Measurements from ENCODE around the gene SF3B3.
"Not testable (repeated sequence)": the region's sequence is repeated elsewhere in the genome, so short reads cannot be mapped to it uniquely, and the experiment has no call there.

Gene SF3B3

DNA sequence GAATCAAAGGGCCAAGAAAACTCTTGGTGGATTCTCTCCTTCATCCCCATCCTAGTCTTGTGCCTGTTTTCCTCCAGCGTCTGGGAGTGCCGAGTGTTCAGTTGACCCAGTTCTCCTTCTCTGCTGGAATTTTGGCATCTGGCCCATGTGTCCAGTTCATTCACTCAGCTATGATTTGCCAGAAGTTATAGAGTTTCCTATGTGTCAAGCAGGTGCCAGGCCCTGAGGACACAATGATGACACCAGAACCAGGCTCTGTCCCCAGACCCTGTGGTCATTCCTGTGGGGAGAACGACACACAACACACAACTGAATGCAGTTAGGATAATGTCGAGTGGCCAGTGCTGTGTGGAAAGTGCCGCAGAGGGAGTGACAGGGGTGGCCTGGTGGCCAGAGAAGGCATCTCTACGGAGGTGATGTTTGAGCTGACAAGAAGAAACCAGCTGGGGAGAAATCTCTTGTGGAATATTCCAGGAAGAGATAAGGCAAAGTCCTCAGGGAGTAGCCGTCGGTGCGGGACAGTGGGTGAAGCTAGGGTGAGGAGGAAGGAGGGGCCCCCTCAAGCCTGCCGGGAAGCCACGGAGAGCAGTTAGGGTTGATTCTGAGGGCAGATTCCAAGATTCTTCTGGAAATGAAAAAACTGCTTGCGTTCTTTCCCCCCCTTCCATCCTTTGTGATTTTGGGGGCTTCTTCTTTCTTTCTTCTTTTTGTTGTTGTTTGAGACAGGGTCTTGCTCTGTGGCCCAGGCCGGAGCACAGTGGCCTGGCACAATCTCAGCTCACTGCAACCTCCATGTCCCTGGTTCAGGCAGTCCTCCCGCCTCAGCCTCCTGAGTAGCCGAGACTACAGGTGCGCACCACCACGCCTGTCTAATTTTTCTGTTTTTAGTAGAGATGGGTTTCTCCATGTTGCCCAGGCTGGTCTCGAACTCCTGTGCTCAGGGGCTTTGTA lies 86.9 kb downstream of the SF3B3 start:
- in situ Hi-C loops (cut with MboI; ENCODE audit: low sequenced_read_pairs) = no loop called here

DNA sequence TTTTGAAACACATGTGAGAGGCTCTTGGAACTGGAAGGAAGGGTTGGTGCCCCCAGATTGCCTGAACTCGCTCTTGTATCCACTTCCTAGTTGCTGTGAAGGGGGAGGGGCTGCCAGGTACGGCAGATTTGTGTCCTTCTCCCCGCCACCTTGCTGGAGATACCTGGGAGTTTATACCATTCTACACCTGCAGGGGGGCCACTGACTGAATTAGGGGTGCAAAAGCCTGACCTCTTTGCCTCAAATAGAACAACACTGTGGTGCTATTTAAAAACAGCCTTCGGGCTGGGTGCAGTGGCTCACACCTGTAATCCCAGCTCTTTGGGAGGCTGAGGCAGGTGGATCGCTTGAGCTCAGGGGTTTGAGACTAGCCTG lies 87.6 kb downstream of the SF3B3 start:
- in situ Hi-C loops (cut with MboI; ENCODE audit: low sequenced_read_pairs) = no loop called here

DNA sequence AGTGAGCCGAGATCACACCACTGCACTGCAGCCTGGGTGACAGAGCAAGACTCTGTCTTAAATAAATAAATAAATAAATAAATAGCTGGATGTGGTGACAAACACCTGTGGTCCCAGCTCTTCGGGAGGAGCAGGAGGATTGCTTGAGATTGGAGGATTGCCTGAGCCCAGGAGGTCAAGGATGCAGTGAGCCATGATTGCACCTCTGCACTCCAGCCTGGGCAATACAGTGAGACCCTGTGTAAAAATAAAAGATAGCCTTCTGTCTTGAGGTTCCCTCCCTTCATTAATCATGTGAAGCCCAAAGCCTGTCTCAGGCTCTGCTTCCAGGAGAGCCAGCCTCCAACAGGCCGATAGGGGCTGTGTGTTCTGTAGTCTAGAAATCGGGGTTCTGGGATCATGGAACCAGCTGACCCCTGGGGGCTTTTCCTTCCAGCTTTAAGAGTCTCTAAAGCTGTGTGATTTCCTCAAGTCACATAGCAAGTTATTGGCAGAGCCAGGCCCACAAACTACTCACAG lies 88.2 kb downstream of the SF3B3 start:
- in situ Hi-C loops (cut with MboI; ENCODE audit: low sequenced_read_pairs) = no loop called here

DNA sequence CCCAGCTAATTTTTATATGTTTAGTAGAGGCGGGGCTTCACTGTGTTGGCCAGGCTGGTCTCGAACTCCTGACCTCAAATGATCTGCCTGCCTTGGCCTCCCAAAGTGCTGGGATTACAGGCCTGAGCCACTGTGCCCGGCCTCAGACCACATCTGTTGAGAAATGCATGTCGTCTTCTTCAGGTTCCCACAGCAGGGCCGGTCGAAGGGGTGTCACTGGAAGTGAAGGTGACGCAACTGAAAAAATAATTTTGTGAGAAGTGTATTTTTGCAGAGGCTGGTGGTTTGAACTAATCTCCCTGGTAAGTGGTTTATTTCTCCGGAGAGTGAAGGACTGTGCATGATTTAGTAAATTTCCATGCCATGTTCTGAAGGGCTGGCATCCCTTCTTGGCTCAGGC lies 89.3 kb downstream of the SF3B3 start:
- in situ Hi-C loops (cut with MboI; ENCODE audit: low sequenced_read_pairs) = no loop called here

DNA sequence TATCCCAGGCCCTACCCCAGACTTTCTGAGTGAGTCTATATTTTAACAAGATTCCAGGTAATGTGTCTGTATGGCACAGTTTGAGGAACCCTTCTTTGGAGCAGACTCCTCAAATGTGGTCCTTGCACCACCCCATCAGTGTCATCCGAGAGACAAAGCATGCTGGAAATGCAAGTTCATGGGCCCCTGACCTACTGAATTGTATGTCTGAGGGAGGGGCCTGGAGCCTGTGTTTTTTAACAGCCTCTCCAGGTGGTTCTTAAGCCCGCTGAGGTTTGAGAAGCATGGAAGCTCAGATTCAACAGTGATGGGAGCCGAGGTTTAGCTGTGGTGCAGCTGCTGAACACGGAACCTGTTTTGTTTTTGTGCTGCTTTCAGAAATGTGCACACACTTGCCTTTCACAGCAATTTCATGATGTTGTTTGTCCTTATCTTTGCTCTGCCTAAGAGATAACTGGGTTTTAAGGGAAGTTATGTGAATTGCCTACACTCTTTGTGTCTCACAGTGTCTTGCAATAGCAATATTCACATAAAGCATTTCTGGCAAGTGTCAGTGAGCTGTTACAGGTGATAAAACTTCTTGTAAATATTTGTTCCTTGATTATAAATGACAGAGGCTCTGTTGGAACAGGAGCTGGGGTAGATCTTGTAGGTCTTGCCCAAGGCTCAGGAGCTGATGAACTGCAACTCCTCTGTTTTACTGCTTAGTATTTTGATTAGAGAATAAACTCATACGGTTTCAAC lies 90.8 kb downstream of the SF3B3 start:
- in situ Hi-C loops (cut with MboI; ENCODE audit: low sequenced_read_pairs) = no loop called here

DNA sequence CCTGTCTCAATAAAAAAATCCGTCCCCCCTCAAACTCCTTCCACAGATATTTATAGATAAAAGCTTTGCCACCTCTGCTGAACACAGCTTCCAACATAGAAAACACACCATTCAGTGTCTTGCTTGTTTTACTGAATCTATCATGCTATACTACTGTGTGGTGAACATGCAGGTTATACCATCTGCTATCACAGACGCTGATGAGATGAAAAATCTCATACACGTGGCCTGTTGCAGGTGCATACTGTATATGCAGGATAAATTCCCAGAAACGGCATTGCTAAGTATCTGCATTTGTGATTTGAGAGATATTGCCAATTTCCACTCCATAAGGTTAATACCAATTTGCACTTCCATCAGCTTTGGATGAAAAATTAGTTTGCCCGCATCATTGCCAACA lies 92.3 kb downstream of the SF3B3 start:
- in situ Hi-C loops (cut with MboI; ENCODE audit: low sequenced_read_pairs) = no loop called here

DNA sequence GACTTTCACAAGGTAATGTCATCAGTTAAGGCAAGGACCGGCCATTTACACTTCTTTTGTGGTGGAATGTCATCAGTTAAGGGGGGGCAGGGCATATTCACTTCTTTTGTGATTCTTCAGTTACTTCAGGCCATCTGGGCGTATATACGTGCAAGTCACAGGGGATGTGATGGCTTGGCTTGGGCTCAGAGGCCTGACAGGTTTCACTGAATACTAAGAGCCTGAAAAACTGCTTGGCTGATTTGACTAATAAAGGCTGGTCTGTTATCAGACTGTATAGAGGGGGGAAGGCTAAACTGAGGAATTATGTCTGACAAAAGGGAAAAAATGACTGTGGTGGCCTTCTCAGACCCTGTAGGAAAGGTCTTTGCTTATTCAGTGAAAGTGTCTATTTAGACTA lies 98.2 kb downstream of the SF3B3 start:
- in situ Hi-C loops (cut with MboI; ENCODE audit: low sequenced_read_pairs) = not testable (repeated sequence)

Data from HL-60/S4 treated with phorbol 12-myristate 13-acetate at 8.2 ng/mL for 4 days and 3 days (cell line).